OCI-LY3 (cell line): ENCODE measurements around the gene PRSS8.
"Not testable (repeated sequence)": the region's sequence is repeated elsewhere in the genome, so short reads cannot be mapped to it uniquely, and the experiment has no call there.

ENCODE experiments used
- H2AFZ ChIP-seq: fragments of 200-600, 300-600 bp; shearing (Covaris generic); 2 replicates; pipeline ENCODE4 v1.6.0; 2014; ENCODE audit warnings: antibody characterized with exemption, low read depth, low read length
- H3K27ac ChIP-seq: fragments of 200-600, 300-600 bp; sonication (generic); 2 replicates; pipeline ENCODE4 v1.5.1; 2014; ENCODE audit warnings: mild to moderate bottlenecking, low read length, moderate library complexity, mixed read lengths
- H3K27me3 ChIP-seq: fragments of 200-600, 300-600 bp; sonication (generic); 2 replicates; pipeline ENCODE4 v1.6.1; 2014; ENCODE audit warnings: low read depth, low read length, mixed read lengths
- H3K36me3 ChIP-seq: fragments of 200-600, 300-600 bp; sonication (generic); replicated peaks from 2 replicates; pipeline ENCODE3; 2014; ENCODE audit warnings: low read depth, low read length, mixed read lengths
- H3K4me1 ChIP-seq: fragments of 300-600, 200-600 bp; sonication (generic); 2 replicates; pipeline ENCODE4 v1.6.1; 2014; ENCODE audit warnings: low read length, mixed read lengths
- H3K4me2 ChIP-seq: fragments of 200-600, 300-600 bp; sonication (generic); 2 replicates; pipeline ENCODE4 v1.6.1; 2014; ENCODE audit warnings: low read length, mixed read lengths
- H3K4me3 ChIP-seq: fragments of 300-600, 200-600 bp; sonication (generic); 2 replicates; pipeline ENCODE4 v1.5.1; 2014; ENCODE audit warnings: antibody characterized with exemption, mild to moderate bottlenecking, low read length, moderate library complexity
- H3K79me2 ChIP-seq: fragments of 300-600, 200-600 bp; shearing (Covaris generic); 2 replicates; pipeline ENCODE4 v1.6.1; 2014; ENCODE audit warnings: mild to moderate bottlenecking, low read length, mixed read lengths
- H3K9ac ChIP-seq: fragments of 300-600, 200-600 bp; shearing (Covaris generic); 2 replicates; pipeline ENCODE4 v1.6.0; 2014; ENCODE audit warnings: mild to moderate bottlenecking, low read length, moderate library complexity
- H3K9me3 ChIP-seq: fragments of 200-600, 300-600 bp; shearing (Covaris generic); 2 replicates; pipeline ENCODE4 v1.6.1; 2014; ENCODE audit warnings: low read length, mixed read lengths; ENCODE audit not compliant: insufficient read depth
- H4K20me1 ChIP-seq: fragments of 200-600, 300-600 bp; sonication (generic); 2 replicates; pipeline ENCODE4 v1.6.1; 2016; ENCODE audit warnings: low read length, mixed read lengths; ENCODE audit not compliant: insufficient read depth
- EZH2phosphoT487 ChIP-seq: fragments of 200-600 bp; shearing (Covaris generic); IDR thresholded peaks from 2 replicates; pipeline ENCODE4 v1.6.1; 2018; ENCODE audit warnings: antibody characterized with exemption, mixed run types, low read depth
- TF ChIP-seq, protein P1 (sequence below): fragments of 200-600, 300-600 bp; sonication (generic); IDR thresholded peaks from 2 replicates; pipeline ENCODE4 v1.5.1; 2014; ENCODE audit warnings: antibody characterized with exemption, low read length, low read depth

The PRSS8 gene

DNA sequence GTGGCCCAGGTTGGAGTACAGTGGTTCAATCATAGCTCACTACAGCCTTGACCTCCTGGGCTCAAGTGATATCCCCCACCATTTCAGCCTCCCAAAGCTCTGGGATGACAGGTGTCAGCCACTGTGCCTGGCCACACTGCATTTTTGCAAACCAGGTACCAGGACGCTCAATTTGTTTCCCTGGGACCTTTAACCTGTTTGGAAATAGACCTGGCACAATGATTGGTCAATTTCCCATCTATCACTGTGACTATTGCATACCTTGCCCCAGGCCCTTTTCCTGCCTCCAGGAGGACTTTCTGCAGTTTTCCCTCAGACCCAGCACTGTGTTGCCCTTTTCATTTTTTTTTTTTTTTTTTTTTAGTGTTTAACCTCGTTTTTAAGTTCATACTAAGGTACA, 33.3 kb upstream of the PRSS8 start:
- Histone ChIP-seq H3K9ac (no peak overlapping the region), H3K36me3 (no peaks in the 10 kb centered on the region), H3K4me3 (no peak overlapping the region), H3K9me3 (no peaks in the 10 kb centered on the region), H3K27me3 (no peaks in the 10 kb centered on the region), H3K79me2 (no peaks in the 10 kb centered on the region), H3K4me2 (no peak overlapping the region), H4K20me1 (no peaks in the 10 kb centered on the region), H3K27ac (no peak overlapping the region), H3K4me1 (no peaks in the 10 kb centered on the region), H2AFZ (no peak overlapping the region)
- no peak for TF ChIP-seq EZH2phosphoT487
- TF ChIP-seq, protein P1, sequence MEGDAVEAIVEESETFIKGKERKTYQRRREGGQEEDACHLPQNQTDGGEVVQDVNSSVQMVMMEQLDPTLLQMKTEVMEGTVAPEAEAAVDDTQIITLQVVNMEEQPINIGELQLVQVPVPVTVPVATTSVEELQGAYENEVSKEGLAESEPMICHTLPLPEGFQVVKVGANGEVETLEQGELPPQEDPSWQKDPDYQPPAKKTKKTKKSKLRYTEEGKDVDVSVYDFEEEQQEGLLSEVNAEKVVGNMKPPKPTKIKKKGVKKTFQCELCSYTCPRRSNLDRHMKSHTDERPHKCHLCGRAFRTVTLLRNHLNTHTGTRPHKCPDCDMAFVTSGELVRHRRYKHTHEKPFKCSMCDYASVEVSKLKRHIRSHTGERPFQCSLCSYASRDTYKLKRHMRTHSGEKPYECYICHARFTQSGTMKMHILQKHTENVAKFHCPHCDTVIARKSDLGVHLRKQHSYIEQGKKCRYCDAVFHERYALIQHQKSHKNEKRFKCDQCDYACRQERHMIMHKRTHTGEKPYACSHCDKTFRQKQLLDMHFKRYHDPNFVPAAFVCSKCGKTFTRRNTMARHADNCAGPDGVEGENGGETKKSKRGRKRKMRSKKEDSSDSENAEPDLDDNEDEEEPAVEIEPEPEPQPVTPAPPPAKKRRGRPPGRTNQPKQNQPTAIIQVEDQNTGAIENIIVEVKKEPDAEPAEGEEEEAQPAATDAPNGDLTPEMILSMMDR, result no peak

DNA sequence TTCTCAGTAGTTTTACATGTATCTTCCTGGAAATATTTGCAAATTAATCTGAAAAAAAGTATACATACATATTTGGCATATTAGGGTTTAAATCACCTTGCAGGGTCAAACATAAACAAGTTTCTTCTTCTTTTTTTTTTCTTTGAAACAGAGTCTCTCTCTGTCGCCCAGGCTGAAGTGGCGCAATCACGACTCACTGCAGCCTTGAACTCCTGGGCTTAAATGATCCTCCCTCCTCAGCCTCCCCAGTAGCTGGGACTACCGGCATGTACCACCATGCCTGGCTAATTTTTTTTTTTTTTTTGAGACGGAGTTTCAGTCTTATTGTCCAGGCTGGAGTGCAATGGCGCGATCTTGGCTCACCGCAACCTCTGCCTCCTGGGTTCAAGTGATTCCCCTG, 31.8 kb upstream of the PRSS8 start:
- Histone ChIP-seq H3K27me3 (0 out of 2 replicates have a peak, but pooled peaks cover 5% of the 10 kb centered on the region), H3K4me1 (no peaks in the 10 kb centered on the region), H3K36me3 (no peaks in the 10 kb centered on the region), H3K27ac (no peak overlapping the region), H3K9ac (no peak overlapping the region), H3K79me2 (no peaks in the 10 kb centered on the region), H3K4me3 (no peak overlapping the region), H3K9me3 (no peaks in the 10 kb centered on the region), H3K4me2 (no peak overlapping the region), H4K20me1 (no peaks in the 10 kb centered on the region), H2AFZ (no peak overlapping the region)
- TF ChIP-seq EZH2phosphoT487, result no peak
- TF ChIP-seq, protein P1, result no peak

DNA sequence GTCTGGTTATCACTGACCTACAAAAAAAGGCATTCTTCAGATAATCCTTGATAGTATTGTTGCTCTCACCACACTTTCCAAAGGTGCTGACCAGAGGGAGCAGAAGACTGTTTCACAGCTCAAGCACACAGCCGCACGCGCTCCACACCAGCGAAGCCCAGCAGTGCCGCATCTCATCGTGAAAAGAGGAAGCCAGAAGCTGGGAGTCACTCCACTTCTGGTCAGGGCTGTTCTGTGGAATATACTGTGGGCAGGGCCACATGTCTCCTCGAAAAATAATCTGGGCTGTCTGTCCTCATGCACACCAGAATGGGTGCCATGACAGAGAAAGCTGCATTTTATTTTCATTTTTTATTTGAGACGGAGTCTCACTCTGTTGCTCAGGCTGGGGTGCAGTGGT, 21.6 kb upstream of the PRSS8 start:
- H2AFZ ChIP-seq, result no peak overlapping the region
- peak overlapping the region; percentile 60 for H3K4me2 ChIP-seq

DNA sequence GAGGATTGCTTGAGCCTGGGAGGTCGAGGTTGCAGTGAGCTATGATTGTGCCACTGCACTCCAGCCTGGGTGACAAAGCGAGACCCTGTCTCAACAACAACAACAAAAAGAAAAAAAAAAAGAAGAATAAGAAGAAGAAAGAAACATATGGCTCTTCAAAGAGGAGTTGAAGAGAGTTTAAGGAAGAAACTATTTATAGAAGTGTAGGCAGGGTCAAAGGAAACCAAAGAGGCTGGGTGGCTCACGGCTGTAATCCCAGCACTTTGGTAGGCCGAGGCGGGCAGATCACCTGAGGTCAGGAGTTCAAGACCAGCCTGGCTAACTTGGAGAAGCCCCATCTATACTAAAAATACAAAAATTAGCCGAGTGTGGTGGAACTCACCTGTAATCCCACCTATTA, 15.4 kb upstream of the PRSS8 start:
- H3K79me2 ChIP-seq, H3K9ac ChIP-seq, H2AFZ ChIP-seq, H3K36me3 ChIP-seq, H3K9me3 ChIP-seq, H3K4me3 ChIP-seq, H3K4me2 ChIP-seq, H3K27ac ChIP-seq, H4K20me1 ChIP-seq, H3K4me1 ChIP-seq, H3K27me3 ChIP-seq: not testable (repeated sequence)

More for the DNA sequence above, 21.6 kb upstream of the PRSS8 start:
- H3K27ac ChIP-seq, result no peak overlapping the region
- no peaks in the 10 kb centered on the region for H3K36me3 ChIP-seq
- H3K9me3 ChIP-seq, result no peaks in the 10 kb centered on the region
- no peak overlapping the region for H3K9ac ChIP-seq
- peaks cover 3% of the 10 kb centered on the region; the same call in 1 of the 2 replicates for H3K4me1 ChIP-seq
- H3K79me2 ChIP-seq, result no peaks in the 10 kb centered on the region
- H3K27me3 ChIP-seq, result peaks cover 13% of the 10 kb centered on the region
- H3K4me3 ChIP-seq, result peak overlapping the region; percentile 60
- H4K20me1 ChIP-seq, result no peaks in the 10 kb centered on the region
- no peak for TF ChIP-seq EZH2phosphoT487
- TF ChIP-seq, protein P1, result no peak
